Panc1 (cell line): ENCODE results near the gene MROH7. TPM values are rescaled to one million over a fixed set of nuclear protein-coding genes. Genes with fewer than 3 reads are reported as not detected.

ENCODE experiments used
- ATAC-seq: fragments of 200-7000 bp; cut with Tn5 transposase; 2 replicates; pipeline ENCODE4 v1.9.1; 2020; ENCODE audit warnings: mild to moderate bottlenecking, moderate library complexity
- BruUV-seq: library from RNA; stranded (reverse); fragments of 400-500 nt; replicated peaks from 2 replicates; lab custom pipeline; 2021; lab: Mats Ljungman, UMichigan
- CTCF ChIA-PET: fragments of 300-600 bp; sonication (Branson Sonifier 250); formaldehyde crosslinking; loops from one replicate; lab custom pipeline; 2022; ENCODE audit warnings: antibody characterized with exemption; lab: Charles Lee
- POLR2A ChIA-PET: fragments of 300-600 bp; sonication (Branson Sonifier 250); formaldehyde crosslinking; loops from one replicate; lab custom pipeline; 2022; ENCODE audit warnings: antibody characterized with exemption; lab: Charles Lee
- DNase-seq: peaks from one replicate; pipeline ENCODE4 v3.0.0-alpha.2; 2010; ENCODE audit warnings: low read depth, low spot score
- H3K27ac ChIP-seq: 2 replicates; pipeline ENCODE4 v1.5.1; 2011; ENCODE audit warnings: mild to moderate bottlenecking, low read length, inconsistent platforms
- H3K27me3 ChIP-seq: fragments of 200-500 bp; sonication (Bioruptor generic); 2 replicates; pipeline ENCODE4 v1.6.0; 2014; ENCODE audit warnings: low read length, inconsistent platforms; ENCODE audit not compliant: control insufficient read depth, insufficient read depth
- H3K36me3 ChIP-seq: fragments of 200-500 bp; sonication (Bioruptor generic); 2 replicates; pipeline ENCODE4 v1.5.1; 2014; ENCODE audit warnings: inconsistent platforms, mild to moderate bottlenecking, low read length, moderate library complexity; ENCODE audit not compliant: control insufficient read depth, insufficient read depth
- H3K4me1 ChIP-seq: 2 replicates; pipeline ENCODE4 v1.5.1; 2011; ENCODE audit warnings: inconsistent platforms, mild to moderate bottlenecking, low read length, moderate library complexity; ENCODE audit not compliant: control insufficient read depth, insufficient read depth
- H3K4me3 ChIP-seq, 2 experiments: 2 replicates each; pipeline ENCODE4 v1.5.1; 2011 to 2012; ENCODE audit warnings: low read depth in 2 of 2, low read length in 2 of 2, mild to moderate bottlenecking in 2 of 2, inconsistent platforms in 1 of 2, moderate library complexity in 1 of 2
- H3K9me3 ChIP-seq: fragments of 200-500 bp; sonication (Bioruptor generic); 2 replicates; pipeline ENCODE4 v1.5.1; 2014; ENCODE audit warnings: low read depth, mild to moderate bottlenecking, inconsistent platforms, low read length, moderate library complexity; ENCODE audit not compliant: control insufficient read depth, insufficient read depth
- POLR2AphosphoS5 ChIP-seq: IDR thresholded peaks from 2 replicates; pipeline ENCODE4 v1.6.1; 2012; ENCODE audit warnings: mild to moderate bottlenecking, low read depth, low read length, moderate library complexity
- SIN3A ChIP-seq: IDR thresholded peaks from 2 replicates; pipeline ENCODE4 v1.6.1; 2012; ENCODE audit warnings: low read depth, mild to moderate bottlenecking, low read length, moderate library complexity, borderline replicate concordance; ENCODE audit not compliant: insufficient read depth
- TCF7L2 ChIP-seq: IDR thresholded peaks from 2 replicates; pipeline ENCODE4 v1.6.1; 2011; ENCODE audit warnings: mild to moderate bottlenecking, low read depth, low read length, inconsistent platforms
- in situ Hi-C: cut with HindIII; loops from 2 replicates; pipeline ENCODE4 v1.10.0; 2016; ENCODE audit warnings: low sequenced_read_pairs, low pct_unique_long_range_greater_than_20kb
- intact Hi-C: fragments of 100-400 bp; cut with micrococcal nuclease; formaldehyde crosslinking; loops from one replicate; pipeline ENCODE4 v1.10.0; 2022; ENCODE audit not compliant: unreplicated experiment
- total RNA-seq: library from RNA; stranded (reverse); gene quantifications from one replicate; pipeline ENCODE4 v1.2.1, GENCODE V29; 2021; ENCODE audit not compliant: unreplicated experiment
- TF ChIP-seq, protein P1 (sequence below): fragments of 450-650 bp; IDR thresholded peaks from 2 replicates; pipeline ENCODE4 v1.5.1; 2017; ENCODE audit warnings: mild to moderate bottlenecking
- TF ChIP-seq, protein P2 (sequence below), 2 experiments: IDR thresholded peaks; 2 replicates each; pipeline ENCODE4 v1.6.1; 2011 to 2012; ENCODE audit warnings: low read depth in 2 of 2, control low read depth in 1 of 2, low read length in 1 of 2, mild to moderate bottlenecking in 1 of 2, moderate library complexity in 1 of 2; ENCODE audit not compliant: insufficient read depth in 1 of 2

The MROH7 gene
- total RNA-seq, 1 experiment from 2014 or later, result not detected

GRCh38 chr1:54683453-54683852 lies 41.9 kb downstream of the MROH7 start:
- no peak overlapping the region for H3K27ac ChIP-seq
- H3K9me3 ChIP-seq, result no peaks in the 10 kb centered on the region
- H3K27me3 ChIP-seq, result no peaks in the 10 kb centered on the region
- in situ Hi-C loops, result no loop called here
- no peaks in the 10 kb centered on the region for H3K36me3 ChIP-seq
- H3K4me1 ChIP-seq, result no peaks in the 10 kb centered on the region
- no peak for DNase-seq
- no peak for TF ChIP-seq POLR2AphosphoS5
- TF ChIP-seq SIN3A, result no peak
- no peak for TF ChIP-seq TCF7L2
- TF ChIP-seq, protein P1, sequence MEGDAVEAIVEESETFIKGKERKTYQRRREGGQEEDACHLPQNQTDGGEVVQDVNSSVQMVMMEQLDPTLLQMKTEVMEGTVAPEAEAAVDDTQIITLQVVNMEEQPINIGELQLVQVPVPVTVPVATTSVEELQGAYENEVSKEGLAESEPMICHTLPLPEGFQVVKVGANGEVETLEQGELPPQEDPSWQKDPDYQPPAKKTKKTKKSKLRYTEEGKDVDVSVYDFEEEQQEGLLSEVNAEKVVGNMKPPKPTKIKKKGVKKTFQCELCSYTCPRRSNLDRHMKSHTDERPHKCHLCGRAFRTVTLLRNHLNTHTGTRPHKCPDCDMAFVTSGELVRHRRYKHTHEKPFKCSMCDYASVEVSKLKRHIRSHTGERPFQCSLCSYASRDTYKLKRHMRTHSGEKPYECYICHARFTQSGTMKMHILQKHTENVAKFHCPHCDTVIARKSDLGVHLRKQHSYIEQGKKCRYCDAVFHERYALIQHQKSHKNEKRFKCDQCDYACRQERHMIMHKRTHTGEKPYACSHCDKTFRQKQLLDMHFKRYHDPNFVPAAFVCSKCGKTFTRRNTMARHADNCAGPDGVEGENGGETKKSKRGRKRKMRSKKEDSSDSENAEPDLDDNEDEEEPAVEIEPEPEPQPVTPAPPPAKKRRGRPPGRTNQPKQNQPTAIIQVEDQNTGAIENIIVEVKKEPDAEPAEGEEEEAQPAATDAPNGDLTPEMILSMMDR, result no peak
- TF ChIP-seq, protein P2, sequence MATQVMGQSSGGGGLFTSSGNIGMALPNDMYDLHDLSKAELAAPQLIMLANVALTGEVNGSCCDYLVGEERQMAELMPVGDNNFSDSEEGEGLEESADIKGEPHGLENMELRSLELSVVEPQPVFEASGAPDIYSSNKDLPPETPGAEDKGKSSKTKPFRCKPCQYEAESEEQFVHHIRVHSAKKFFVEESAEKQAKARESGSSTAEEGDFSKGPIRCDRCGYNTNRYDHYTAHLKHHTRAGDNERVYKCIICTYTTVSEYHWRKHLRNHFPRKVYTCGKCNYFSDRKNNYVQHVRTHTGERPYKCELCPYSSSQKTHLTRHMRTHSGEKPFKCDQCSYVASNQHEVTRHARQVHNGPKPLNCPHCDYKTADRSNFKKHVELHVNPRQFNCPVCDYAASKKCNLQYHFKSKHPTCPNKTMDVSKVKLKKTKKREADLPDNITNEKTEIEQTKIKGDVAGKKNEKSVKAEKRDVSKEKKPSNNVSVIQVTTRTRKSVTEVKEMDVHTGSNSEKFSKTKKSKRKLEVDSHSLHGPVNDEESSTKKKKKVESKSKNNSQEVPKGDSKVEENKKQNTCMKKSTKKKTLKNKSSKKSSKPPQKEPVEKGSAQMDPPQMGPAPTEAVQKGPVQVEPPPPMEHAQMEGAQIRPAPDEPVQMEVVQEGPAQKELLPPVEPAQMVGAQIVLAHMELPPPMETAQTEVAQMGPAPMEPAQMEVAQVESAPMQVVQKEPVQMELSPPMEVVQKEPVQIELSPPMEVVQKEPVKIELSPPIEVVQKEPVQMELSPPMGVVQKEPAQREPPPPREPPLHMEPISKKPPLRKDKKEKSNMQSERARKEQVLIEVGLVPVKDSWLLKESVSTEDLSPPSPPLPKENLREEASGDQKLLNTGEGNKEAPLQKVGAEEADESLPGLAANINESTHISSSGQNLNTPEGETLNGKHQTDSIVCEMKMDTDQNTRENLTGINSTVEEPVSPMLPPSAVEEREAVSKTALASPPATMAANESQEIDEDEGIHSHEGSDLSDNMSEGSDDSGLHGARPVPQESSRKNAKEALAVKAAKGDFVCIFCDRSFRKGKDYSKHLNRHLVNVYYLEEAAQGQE (IDR thresholded peaks at IDR 0.05; ENCODE audit: insufficient read depth in 1 of 2, low read depth in 2 of 2, low read length in 1 of 2), result no peak
- BruUV-seq, result no TSS peak
- intact Hi-C loops, result no loop called here
- ChIA-PET CTCF (no interaction called here), POLR2A (no interaction called here)
- ATAC-seq, result no peak
- no peak overlapping the region for H3K4me3 ChIP-seq

DNA sequence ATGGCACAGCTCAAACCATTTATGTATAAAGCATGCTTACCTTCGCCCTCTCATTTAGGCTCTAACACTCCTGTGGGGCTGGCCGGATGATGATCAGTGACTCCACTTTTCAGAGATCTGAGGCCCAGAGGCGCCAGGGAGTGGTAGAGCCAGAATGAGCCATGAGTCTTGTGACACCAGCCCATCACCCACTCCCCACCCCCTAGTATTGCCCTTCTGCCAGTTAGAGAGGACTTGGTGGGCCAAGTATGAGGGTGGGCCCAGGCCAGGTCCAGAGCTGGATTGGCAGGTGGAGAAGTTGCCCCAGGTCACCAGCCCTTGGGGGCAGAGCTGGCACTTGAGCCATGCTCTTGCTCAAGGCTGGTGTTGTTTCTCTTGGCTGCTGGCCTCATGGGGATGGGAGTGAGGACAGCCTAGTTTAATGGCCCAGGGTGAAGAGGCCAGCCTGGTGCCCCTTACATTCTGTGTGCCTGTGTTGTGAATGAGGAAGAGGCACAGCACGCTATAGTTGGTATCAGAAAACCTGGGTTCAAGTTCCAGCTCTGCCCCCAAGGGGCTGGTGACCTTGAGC lies 43.8 kb downstream of the MROH7 start:
- ChIA-PET POLR2A (no interaction called here), CTCF (no interaction called here)
- intact Hi-C loops (no loop called here), in situ Hi-C loops (no loop called here)
- H3K4me1 ChIP-seq, result no peaks in the 10 kb centered on the region
- ATAC-seq (no peak), DNase-seq (no peak)
- H3K27me3 ChIP-seq, result no peaks in the 10 kb centered on the region
- no TSS peak for BruUV-seq
- no peak overlapping the region for H3K27ac ChIP-seq
- H3K4me3 ChIP-seq, result no peak overlapping the region
- TF ChIP-seq POLR2AphosphoS5, result no peak
- TF ChIP-seq TCF7L2, result no peak
- TF ChIP-seq, protein P2 (IDR thresholded peaks at IDR 0.05; ENCODE audit: insufficient read depth in 1 of 2, low read depth in 2 of 2, low read length in 1 of 2), result no peak
- TF ChIP-seq, protein P1, result no peak
- no peak for TF ChIP-seq SIN3A
- H3K9me3 ChIP-seq, result no peaks in the 10 kb centered on the region
- no peaks in the 10 kb centered on the region for H3K36me3 ChIP-seq
